PFSK-1 (cell line): ENCODE results near the gene ZBP1.

Source experiments
- FOXP2 ChIP-seq: optimal IDR thresholded peaks from 2 replicates; pipeline ENCODE3; 2011; ENCODE audit warnings: borderline replicate concordance, control low read depth, inconsistent platforms; ENCODE audit not compliant: insufficient read depth; ENCODE audit errors: extremely low read length, extremely low read depth
- POLR2AphosphoS5 ChIP-seq: IDR thresholded peaks from 2 replicates; pipeline ENCODE4 v1.6.1; 2012; ENCODE audit warnings: low read depth, mild to moderate bottlenecking, control low read depth, low read length, moderate library complexity
- REST ChIP-seq, 2 experiments: IDR thresholded peaks; 2 replicates each; pipeline versions ENCODE4 v1.6.1 to v1.8.0; 2011 to 2012; ENCODE audit warnings: low read depth in 2 of 2, low read length in 2 of 2, control low read depth in 1 of 2, inconsistent platforms in 1 of 2, mild to moderate bottlenecking in 1 of 2, moderate library complexity in 1 of 2; ENCODE audit not compliant: insufficient read depth in 1 of 2
- SIN3A ChIP-seq: IDR thresholded peaks from 2 replicates; pipeline ENCODE4 v1.6.1; 2012; ENCODE audit warnings: mild to moderate bottlenecking, low read length, moderate library complexity, borderline replicate concordance; ENCODE audit not compliant: insufficient read depth
- TAF1 ChIP-seq: IDR thresholded peaks from 2 replicates; pipeline ENCODE4 v1.6.1; 2012; ENCODE audit warnings: low read length, control low read depth, borderline replicate concordance; ENCODE audit not compliant: insufficient read depth

The ZBP1 gene

GRCh38 chr20:57594092-57594951 lies 25.9 kb downstream of the ZBP1 start:
- TF ChIP-seq FOXP2, result no peak
- TF ChIP-seq SIN3A, result no peak
- no peak for TF ChIP-seq REST (IDR thresholded peaks at IDR 0.05; ENCODE audit: insufficient read depth in 1 of 2, low read depth in 2 of 2, low read length in 2 of 2)
- TF ChIP-seq POLR2AphosphoS5, result no peak

GRCh38 chr20:57593134-57593886 lies 26.9 kb downstream of the ZBP1 start:
- no peak for TF ChIP-seq FOXP2
- TF ChIP-seq TAF1, result no peak
- no peak for TF ChIP-seq SIN3A
- TF ChIP-seq REST (IDR thresholded peaks at IDR 0.05; ENCODE audit: insufficient read depth in 1 of 2, low read depth in 2 of 2, low read length in 2 of 2), result no peak
- TF ChIP-seq POLR2AphosphoS5, result no peak

GRCh38 chr20:57592263-57593092 lies 27.7 kb downstream of the ZBP1 start:
- TF ChIP-seq REST (IDR thresholded peaks at IDR 0.05; ENCODE audit: insufficient read depth in 1 of 2, low read depth in 2 of 2, low read length in 2 of 2), result no peak
- no peak for TF ChIP-seq SIN3A
- TF ChIP-seq POLR2AphosphoS5, result no peak
- TF ChIP-seq FOXP2, result no peak
- TF ChIP-seq TAF1, result no peak

- TF ChIP-seq FOXP2, result no peak
- TF ChIP-seq SIN3A, result no peak
- no peak for TF ChIP-seq TAF1
- no peak for TF ChIP-seq POLR2AphosphoS5
- TF ChIP-seq REST (IDR thresholded peaks at IDR 0.05; ENCODE audit: insufficient read depth in 1 of 2, low read depth in 2 of 2, low read length in 2 of 2), result no peak
These were observed 28.7 kb downstream of the ZBP1 start for GRCh38 chr20:57591289-57592229.
